Cardiac fibroblast (primary cell): ENCODE data around the gene ILDR1.
"Not testable (repeated sequence)": the region's sequence is repeated elsewhere in the genome, so short reads cannot be mapped to it uniquely, and the experiment has no call there.

ENCODE experiments used
- DNase-seq, 2 donors: peaks; one replicate each; pipeline versions ENCODE4 v3.0.0 to v3.0.0-alpha.2; 2010; ENCODE audit warnings: low read depth in 2 of 2
- H3K4me3 ChIP-seq, 2 donors: replicated peaks in 1 of 2; 1 replicate in 1 of 2; 2 replicates in 1 of 2; pipeline ENCODE4 v1.5.1; 2011; ENCODE audit warnings: low read depth in 2 of 2, low read length in 2 of 2, mild to moderate bottlenecking in 2 of 2, moderate library complexity in 1 of 2
- TF ChIP-seq, protein P1 (sequence below): IDR thresholded peaks from one replicate; pipeline ENCODE4 v1.5.1; 2011; ENCODE audit warnings: low read depth, mild to moderate bottlenecking, low read length, inconsistent platforms

Gene ILDR1

DNA sequence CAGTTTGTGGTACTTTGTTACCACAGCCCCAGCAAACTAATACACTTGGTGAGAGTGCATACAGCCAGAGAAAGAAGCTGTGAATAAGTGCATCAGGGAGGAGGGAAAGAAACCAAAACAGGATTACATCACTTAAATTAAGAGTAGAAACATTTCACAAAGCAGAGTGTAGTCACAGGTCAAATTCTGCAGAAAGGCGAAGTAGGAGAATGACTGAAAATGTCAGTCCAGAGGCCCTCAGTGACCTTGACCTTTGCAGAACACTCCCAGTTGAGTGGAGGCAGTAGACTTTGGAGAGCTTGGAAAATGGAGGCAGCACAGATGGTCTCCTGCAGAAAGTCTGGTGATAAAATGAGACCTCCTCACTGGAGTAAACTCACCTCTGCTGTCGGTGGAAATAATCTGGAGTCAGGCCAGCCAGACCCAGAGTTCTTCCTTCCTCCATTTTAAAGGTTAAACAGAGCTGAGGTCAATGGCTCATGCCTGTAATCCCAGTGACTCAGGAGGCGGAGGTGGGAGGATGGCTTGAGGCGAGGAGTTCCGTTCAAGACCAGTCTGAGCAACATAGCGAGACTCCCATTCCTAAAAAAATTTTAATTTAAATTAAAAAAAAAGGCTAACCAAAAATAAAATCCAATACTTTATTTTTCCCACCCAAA lies 38.1 kb upstream of the ILDR1 start:
- H3K4me3 ChIP-seq, result no peak overlapping the region
- no peak for DNase-seq
- TF ChIP-seq, protein P1, sequence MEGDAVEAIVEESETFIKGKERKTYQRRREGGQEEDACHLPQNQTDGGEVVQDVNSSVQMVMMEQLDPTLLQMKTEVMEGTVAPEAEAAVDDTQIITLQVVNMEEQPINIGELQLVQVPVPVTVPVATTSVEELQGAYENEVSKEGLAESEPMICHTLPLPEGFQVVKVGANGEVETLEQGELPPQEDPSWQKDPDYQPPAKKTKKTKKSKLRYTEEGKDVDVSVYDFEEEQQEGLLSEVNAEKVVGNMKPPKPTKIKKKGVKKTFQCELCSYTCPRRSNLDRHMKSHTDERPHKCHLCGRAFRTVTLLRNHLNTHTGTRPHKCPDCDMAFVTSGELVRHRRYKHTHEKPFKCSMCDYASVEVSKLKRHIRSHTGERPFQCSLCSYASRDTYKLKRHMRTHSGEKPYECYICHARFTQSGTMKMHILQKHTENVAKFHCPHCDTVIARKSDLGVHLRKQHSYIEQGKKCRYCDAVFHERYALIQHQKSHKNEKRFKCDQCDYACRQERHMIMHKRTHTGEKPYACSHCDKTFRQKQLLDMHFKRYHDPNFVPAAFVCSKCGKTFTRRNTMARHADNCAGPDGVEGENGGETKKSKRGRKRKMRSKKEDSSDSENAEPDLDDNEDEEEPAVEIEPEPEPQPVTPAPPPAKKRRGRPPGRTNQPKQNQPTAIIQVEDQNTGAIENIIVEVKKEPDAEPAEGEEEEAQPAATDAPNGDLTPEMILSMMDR, result no peak

DNA sequence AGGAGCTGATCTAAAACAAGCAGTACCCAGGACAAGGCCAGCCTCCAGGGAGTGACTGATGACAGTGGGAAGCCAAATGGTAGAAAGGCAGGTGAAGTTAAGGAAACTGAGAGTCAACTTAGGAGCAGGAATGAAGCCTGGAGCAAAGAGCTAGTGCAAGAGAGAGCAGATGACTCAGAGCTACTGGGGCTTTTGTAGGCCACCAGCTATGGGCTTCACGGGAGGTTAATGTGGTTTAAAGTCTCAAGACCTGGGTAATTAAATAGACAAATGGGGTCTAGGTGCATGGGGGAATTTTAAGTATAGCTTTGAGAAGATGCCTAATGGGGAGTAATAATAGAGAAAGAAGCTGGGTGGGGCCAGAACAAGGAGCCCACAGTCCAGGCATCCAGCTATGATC lies 36.2 kb upstream of the ILDR1 start:
- TF ChIP-seq, protein P1, result no peak
- DNase-seq, result no peak
- no peak overlapping the region for H3K4me3 ChIP-seq

DNA sequence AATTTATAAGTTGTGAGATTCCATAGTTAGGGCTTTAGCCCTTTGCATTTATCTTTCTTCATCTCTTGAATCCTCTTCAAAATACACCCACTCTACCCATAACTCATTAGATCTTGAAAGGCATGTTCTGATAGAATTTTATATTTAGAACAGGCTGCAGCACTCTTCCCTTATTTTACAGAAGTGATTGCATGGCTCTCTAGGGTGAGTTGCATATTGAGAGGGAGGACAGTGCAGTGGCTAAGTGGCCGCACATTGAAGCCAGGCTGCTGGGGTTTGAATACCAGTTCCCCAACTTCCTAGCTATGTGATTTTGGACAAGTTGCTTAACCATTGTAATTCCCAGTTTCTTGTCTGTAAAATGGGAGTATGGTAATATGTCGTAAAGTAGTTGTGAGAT lies 35.6 kb upstream of the ILDR1 start:
- DNase-seq, result no peak
- TF ChIP-seq, protein P1, result no peak
- H3K4me3 ChIP-seq, result no peak overlapping the region

DNA sequence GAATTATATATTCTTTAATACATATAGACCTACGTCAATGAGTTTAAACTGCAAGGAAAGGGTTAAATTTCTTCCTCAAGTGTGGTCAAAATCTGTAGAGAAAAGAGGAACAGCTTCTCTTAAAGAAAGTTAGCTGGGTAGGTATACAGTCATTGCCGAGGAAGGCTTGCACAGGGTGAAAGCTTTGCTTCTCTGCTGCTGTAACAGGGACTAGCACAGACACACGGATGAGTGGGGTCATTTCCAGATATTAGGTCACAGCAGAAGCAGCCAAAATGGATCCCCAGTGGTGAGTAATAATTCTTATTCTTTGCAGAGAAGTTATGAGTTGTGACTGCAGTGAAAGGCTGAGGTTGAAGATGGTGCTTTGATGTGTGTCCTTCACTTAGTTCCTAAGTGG lies 33.2 kb upstream of the ILDR1 start, which contains the start of gene CD86:
CD86 (plus strand) TSS at position 148 of the 400 bp plus-strand sequence; CDS start at position 276, 128 bp downstream.
- no peak for DNase-seq
- H3K4me3 ChIP-seq, result no peak within 1 kb of the TSS
- TF ChIP-seq, protein P1, result no peak

DNA sequence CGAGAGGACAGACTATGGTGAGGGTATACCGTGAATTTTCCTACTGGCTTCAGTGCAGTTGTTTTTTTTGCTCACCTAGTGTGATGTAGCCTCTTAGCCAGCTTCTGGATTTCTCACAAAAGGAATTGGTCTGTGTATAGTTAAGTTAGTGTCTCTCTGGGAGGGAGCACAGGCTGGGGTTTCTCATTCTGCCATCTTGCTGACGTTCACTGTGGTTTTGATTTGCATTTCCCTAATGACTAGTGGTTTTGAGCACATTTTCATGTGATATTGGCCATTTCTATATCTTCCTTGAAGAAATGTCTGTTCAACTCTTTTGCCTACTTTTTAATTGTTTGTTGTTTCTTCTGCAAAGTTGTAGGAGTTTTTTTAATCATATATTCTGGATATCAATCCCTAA lies 30.9 kb upstream of the ILDR1 start:
- no peak overlapping the region for H3K4me3 ChIP-seq
- DNase-seq, result no peak
- TF ChIP-seq, protein P1, result no peak

DNA sequence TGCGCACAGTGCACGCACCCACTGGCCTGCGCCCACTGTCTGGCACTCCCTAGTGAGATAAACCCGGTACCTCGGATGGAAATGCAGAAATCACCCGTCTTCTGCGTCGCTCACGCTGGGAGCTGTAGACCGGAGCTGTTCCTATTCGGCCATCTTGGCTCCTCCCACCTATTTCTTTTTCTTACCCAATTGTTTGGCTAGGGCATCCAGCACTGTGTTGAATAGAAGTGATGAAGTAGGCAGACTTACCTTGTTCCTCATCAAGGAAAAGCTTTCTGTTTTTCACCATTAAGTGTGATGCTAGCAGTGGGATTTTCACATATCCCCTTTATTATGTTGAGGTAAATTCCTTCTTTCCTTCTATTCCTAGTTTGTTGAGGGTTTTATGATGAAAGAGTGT lies 25.7 kb upstream of the ILDR1 start:
- DNase-seq, H3K4me3 ChIP-seq: not testable (repeated sequence)

DNA sequence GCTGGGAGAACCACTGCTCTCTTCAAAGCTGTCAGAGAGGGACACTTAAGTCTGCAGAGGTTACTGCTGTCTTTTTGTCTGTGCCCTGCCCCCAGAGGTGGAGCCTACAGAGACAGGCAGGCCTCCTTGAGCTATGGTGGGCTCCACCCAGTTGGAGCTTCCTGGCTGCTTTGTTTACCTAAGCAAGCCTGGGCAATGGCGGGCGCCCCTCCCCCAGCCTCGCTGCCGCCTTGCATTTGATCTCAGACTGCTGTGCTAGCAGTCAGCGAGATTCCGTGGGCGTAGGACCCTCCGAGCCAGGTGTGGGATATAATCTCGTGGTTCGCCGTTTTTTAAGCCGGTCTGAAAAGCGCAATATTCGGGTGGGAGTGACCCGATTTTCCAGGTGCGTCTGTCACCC lies 25.2 kb upstream of the ILDR1 start:
- DNase-seq, result not testable (repeated sequence)

DNA sequence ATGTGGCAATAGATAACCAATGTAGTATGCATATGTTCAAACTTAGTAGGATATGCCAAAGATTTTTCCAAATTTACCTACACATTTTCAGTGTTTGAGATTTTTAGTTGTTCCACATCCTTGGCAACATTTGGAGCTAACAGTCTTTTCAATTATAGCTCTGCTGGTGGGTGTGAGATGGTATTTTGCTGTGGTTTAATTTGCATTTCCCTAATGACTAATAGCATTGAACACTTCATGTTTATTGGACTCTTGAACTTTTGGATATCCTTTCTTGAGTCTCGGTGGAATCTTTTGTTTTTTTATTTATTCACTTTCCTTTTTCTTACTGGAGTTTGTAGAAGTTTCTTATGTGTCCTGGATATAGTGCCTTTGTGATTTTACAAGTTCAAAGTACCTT lies 11.0 kb upstream of the ILDR1 start:
- TF ChIP-seq, protein P1, result no peak
- H3K4me3 ChIP-seq, result no peak overlapping the region
- no peak for DNase-seq

More for the DNA sequence above, 25.2 kb upstream of the ILDR1 start:
- not testable (repeated sequence) for H3K4me3 ChIP-seq
